ENCODE measurements around the gene RGMB. TPM values are rescaled to one million over a fixed set of nuclear protein-coding genes. Genes with fewer than 3 reads are reported as not detected.

Gene RGMB
- total RNA-seq, 3 donors from 2014 or later (not counting 1 experiment from before 2014, with no cell fraction given): 0.35 to 1.5 (median 0.86) TPM

GRCh38 chr5:98794001-98794400, 20.5 kb downstream of the RGMB start:
- H3K4me1 Mint-ChIP-seq: no peaks in the 10 kb centered on the region
- H3K36me3 Mint-ChIP-seq: no peaks in the 10 kb centered on the region
- ATAC-seq: no peak
- H3K4me3 Mint-ChIP-seq: no peak overlapping the region
- H3K9me3 Mint-ChIP-seq: no peaks in the 10 kb centered on the region
- Histone ChIP-seq H3K4me3 (ENCODE audit: low read length) (no peak overlapping the region), H3K27ac (ENCODE audit: low read length) (no peak overlapping the region), H3K27me3 (ENCODE audit: control insufficient read depth, insufficient read depth, low read length) (no peaks in the 10 kb centered on the region), H3K4me1 (ENCODE audit: control insufficient read depth, insufficient read depth, low read length) (no peaks in the 10 kb centered on the region), H3K36me3 (ENCODE audit: control insufficient read depth, insufficient read depth, low read length) (no peaks in the 10 kb centered on the region), H3K9me3 (ENCODE audit: control insufficient read depth, insufficient read depth, low read length) (no peaks in the 10 kb centered on the region)
- H3K27ac Mint-ChIP-seq: no peak overlapping the region
- TF ChIP-seq CTCF (IDR thresholded peaks at IDR 0.05): no peak
- intact Hi-C loops (cut with micrococcal nuclease): no loop called here
- peaks cover 7 to 24% of the 10 kb centered on the region in 2 donors for H3K27me3 Mint-ChIP-seq (ENCODE audit: low read depth in 2 of 2)
- WGBS (ENCODE audit: insufficient coverage): 85% methylated on average over 6 of the region's 7 CpGs
- DNase-seq: no peak

GRCh38 chr5:98794414-98795080, 21.1 kb downstream of the RGMB start:
- no peaks in the 10 kb centered on the region for H3K4me1 ChIP-seq (ENCODE audit: control insufficient read depth, insufficient read depth, low read length)
- Mint-ChIP-seq H3K27me3 (ENCODE audit: low read depth in 2 of 2) (peaks cover 4 to 26% of the 10 kb centered on the region in 2 donors), H3K36me3 (no peaks in the 10 kb centered on the region), H3K4me1 (no peaks in the 10 kb centered on the region), H3K9me3 (no peaks in the 10 kb centered on the region), H3K4me3 (no peak overlapping the region), H3K27ac (no peak overlapping the region)
- TF ChIP-seq CTCF (IDR thresholded peaks at IDR 0.05): no peak
- H3K27ac ChIP-seq (ENCODE audit: low read length): no peak overlapping the region
- no peaks in the 10 kb centered on the region for H3K27me3 ChIP-seq (ENCODE audit: control insufficient read depth, insufficient read depth, low read length)
- 90% methylated on average over 7 of the region's 9 CpGs for WGBS (ENCODE audit: insufficient coverage)
- no peak for DNase-seq
- ATAC-seq: no peak
- intact Hi-C loops (cut with micrococcal nuclease): no loop called here
- H3K4me3 ChIP-seq (ENCODE audit: low read length): no peak overlapping the region
- H3K9me3 ChIP-seq (ENCODE audit: control insufficient read depth, insufficient read depth, low read length): no peaks in the 10 kb centered on the region
- no peaks in the 10 kb centered on the region for H3K36me3 ChIP-seq (ENCODE audit: control insufficient read depth, insufficient read depth, low read length)

DNA sequence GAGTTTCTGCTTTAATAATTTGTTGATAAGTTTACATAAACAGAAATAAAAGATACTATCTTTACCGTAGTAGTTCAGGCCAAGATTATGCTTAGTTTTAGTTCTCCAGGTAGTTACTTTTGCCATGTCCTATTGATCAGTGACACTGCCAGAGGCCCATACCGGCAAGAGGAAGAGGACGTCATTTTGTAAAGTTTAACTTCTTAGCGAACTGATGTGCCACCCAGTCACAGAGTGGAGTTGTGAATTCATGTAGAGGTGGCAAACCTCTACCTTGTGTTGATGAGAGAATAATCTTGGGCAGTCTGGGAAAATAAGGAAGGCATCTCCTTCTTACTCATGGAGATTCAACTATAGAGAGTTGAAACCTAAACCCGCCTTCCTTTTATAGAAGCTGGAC, 21.8 kb downstream of the RGMB start:
- Mint-ChIP-seq H3K27ac (no peak overlapping the region), H3K4me3 (no peak overlapping the region), H3K27me3 (ENCODE audit: low read depth in 2 of 2) (peaks cover 3 to 25% of the 10 kb centered on the region in 2 donors), H3K36me3 (no peaks in the 10 kb centered on the region), H3K9me3 (no peaks in the 10 kb centered on the region), H3K4me1 (no peaks in the 10 kb centered on the region)
- no peak overlapping the region for H3K27ac ChIP-seq (ENCODE audit: low read length)
- no peaks in the 10 kb centered on the region for H3K27me3 ChIP-seq (ENCODE audit: control insufficient read depth, insufficient read depth, low read length)
- H3K9me3 ChIP-seq (ENCODE audit: control insufficient read depth, insufficient read depth, low read length): no peaks in the 10 kb centered on the region
- intact Hi-C loops (cut with micrococcal nuclease): no loop called here
- no peak for TF ChIP-seq CTCF (IDR thresholded peaks at IDR 0.05)
- DNase-seq (no peak), ATAC-seq (no peak)
- 87% methylated on average over 5 of the region's 5 CpGs for WGBS (ENCODE audit: insufficient coverage)
- H3K4me3 ChIP-seq (ENCODE audit: low read length): no peak overlapping the region
- H3K4me1 ChIP-seq (ENCODE audit: control insufficient read depth, insufficient read depth, low read length): no peaks in the 10 kb centered on the region
- H3K36me3 ChIP-seq (ENCODE audit: control insufficient read depth, insufficient read depth, low read length): no peaks in the 10 kb centered on the region
